ENCODE measurements around the gene PRG2.

DNA sequence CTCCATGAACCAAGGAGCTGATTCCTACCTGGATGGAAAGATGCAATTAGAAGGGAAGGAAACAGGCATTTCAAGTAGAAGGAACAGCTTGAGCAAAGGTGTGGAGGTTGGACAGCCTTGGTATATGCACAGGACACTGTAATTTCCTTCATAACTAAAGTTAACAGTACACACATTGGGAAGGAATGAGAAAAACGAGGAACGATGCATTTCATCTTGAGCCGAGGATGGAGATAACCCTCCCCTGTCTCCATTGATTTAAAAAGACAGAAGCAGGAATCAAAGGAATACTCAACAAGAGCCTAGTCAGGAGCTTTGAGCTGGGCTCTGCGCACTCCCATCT, 2.3 kb upstream of the PRG2 start:
- TF ChIP-seq RAD21 (IDR thresholded peaks at IDR 0.05; ENCODE audit: low read length) = no peak
- TF ChIP-seq, protein P1, sequence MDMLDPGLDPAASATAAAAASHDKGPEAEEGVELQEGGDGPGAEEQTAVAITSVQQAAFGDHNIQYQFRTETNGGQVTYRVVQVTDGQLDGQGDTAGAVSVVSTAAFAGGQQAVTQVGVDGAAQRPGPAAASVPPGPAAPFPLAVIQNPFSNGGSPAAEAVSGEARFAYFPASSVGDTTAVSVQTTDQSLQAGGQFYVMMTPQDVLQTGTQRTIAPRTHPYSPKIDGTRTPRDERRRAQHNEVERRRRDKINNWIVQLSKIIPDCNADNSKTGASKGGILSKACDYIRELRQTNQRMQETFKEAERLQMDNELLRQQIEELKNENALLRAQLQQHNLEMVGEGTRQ (IDR thresholded peaks at IDR 0.05; ENCODE audit: low read depth, low read length) = no peak
- TF ChIP-seq, protein P2, sequence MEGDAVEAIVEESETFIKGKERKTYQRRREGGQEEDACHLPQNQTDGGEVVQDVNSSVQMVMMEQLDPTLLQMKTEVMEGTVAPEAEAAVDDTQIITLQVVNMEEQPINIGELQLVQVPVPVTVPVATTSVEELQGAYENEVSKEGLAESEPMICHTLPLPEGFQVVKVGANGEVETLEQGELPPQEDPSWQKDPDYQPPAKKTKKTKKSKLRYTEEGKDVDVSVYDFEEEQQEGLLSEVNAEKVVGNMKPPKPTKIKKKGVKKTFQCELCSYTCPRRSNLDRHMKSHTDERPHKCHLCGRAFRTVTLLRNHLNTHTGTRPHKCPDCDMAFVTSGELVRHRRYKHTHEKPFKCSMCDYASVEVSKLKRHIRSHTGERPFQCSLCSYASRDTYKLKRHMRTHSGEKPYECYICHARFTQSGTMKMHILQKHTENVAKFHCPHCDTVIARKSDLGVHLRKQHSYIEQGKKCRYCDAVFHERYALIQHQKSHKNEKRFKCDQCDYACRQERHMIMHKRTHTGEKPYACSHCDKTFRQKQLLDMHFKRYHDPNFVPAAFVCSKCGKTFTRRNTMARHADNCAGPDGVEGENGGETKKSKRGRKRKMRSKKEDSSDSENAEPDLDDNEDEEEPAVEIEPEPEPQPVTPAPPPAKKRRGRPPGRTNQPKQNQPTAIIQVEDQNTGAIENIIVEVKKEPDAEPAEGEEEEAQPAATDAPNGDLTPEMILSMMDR (conservative IDR thresholded peaks at IDR 0.05; ENCODE audit: low read depth, low read length) = no peak
- TF ChIP-seq, protein P3, sequence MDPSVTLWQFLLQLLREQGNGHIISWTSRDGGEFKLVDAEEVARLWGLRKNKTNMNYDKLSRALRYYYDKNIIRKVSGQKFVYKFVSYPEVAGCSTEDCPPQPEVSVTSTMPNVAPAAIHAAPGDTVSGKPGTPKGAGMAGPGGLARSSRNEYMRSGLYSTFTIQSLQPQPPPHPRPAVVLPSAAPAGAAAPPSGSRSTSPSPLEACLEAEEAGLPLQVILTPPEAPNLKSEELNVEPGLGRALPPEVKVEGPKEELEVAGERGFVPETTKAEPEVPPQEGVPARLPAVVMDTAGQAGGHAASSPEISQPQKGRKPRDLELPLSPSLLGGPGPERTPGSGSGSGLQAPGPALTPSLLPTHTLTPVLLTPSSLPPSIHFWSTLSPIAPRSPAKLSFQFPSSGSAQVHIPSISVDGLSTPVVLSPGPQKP (IDR thresholded peaks at IDR 0.05; ENCODE audit: borderline replicate concordance, low read depth, low read length) = no peak
- no peak for TF ChIP-seq RFX5 (IDR thresholded peaks at IDR 0.05; ENCODE audit: low read depth, low read length)
- no peak for TF ChIP-seq POLR2A (IDR thresholded peaks at IDR 0.05; ENCODE audit: low read depth, low read length)
- no peak for TF ChIP-seq FOS (IDR thresholded peaks at IDR 0.05; ENCODE audit: low read depth, low read length)
- no peak for TF ChIP-seq SMC3 (IDR thresholded peaks at IDR 0.05; ENCODE audit: low read depth, low read length)
- TF ChIP-seq BHLHE40 (IDR thresholded peaks at IDR 0.05; ENCODE audit: low read depth, low read length) = no peak
- TF ChIP-seq NFE2L2 (IDR thresholded peaks at IDR 0.05; ENCODE audit: low read depth, low read length) = no peak
- TF ChIP-seq MAZ (IDR thresholded peaks at IDR 0.05; ENCODE audit: borderline replicate concordance, low read depth, low read length) = no peak
- no peak for TF ChIP-seq CHD1 (IDR thresholded peaks at IDR 0.05; ENCODE audit: low read depth, low read length)
